Measurements from ENCODE around the gene TBC1D5. TPM values are rescaled to one million over a fixed set of nuclear protein-coding genes. Genes with fewer than 3 reads are reported as not detected.
"Not testable (repeated sequence)": the region's sequence is repeated elsewhere in the genome, so short reads cannot be mapped to it uniquely, and the experiment has no call there.

The TBC1D5 gene
- total and polyA plus RNA-seq, 7 donors = 7.2 to 82.3 (median 43.7) TPM

DNA sequence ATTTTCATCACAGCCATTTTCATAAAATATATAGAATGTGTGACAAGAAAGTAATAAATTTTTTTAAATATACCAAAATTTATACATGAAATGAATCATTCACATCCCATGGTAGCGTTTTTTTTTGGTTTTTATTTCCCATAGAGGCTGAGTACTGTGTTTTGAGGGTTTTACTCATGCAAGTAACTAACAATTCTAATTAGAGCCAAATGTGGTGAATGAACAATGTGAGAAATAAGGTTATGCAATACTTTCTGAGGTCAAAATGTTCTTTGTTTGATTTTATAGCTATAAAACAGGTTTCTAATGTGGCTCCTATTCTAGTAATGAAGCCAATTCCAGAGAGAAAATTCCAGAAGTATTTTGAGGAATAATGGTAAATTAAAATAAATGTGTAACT is 386.8 kb downstream of the TBC1D5 start:
- Histone ChIP-seq H3K9me3 (no peaks in the 10 kb centered on the region), H3K27me3 (no peaks in the 10 kb centered on the region), H3K36me3 (no peaks in the 10 kb centered on the region), H3K4me1 (no peaks in the 10 kb centered on the region), H3K4me3 (no peak overlapping the region), H3K27ac (no peak overlapping the region)
- intact Hi-C loops (cut with DNase I) = no loop called here
- WGBS, 2 donors = 87 to 89% methylated on average over 1 of the region's 1 CpG
- TF ChIP-seq, protein P1, sequence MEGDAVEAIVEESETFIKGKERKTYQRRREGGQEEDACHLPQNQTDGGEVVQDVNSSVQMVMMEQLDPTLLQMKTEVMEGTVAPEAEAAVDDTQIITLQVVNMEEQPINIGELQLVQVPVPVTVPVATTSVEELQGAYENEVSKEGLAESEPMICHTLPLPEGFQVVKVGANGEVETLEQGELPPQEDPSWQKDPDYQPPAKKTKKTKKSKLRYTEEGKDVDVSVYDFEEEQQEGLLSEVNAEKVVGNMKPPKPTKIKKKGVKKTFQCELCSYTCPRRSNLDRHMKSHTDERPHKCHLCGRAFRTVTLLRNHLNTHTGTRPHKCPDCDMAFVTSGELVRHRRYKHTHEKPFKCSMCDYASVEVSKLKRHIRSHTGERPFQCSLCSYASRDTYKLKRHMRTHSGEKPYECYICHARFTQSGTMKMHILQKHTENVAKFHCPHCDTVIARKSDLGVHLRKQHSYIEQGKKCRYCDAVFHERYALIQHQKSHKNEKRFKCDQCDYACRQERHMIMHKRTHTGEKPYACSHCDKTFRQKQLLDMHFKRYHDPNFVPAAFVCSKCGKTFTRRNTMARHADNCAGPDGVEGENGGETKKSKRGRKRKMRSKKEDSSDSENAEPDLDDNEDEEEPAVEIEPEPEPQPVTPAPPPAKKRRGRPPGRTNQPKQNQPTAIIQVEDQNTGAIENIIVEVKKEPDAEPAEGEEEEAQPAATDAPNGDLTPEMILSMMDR (IDR thresholded peaks at IDR 0.05) = no peak
- no peak for TF ChIP-seq POLR2AphosphoS5 (IDR thresholded peaks at IDR 0.05)
- TF ChIP-seq EP300 (IDR thresholded peaks at IDR 0.05) = no peak
- TF ChIP-seq POLR2A (IDR thresholded peaks at IDR 0.05) = no peak
- DNase-seq = no peak

GRCh38 chr3:17354341-17354740 is 388.1 kb downstream of the TBC1D5 start:
- no peak for TF ChIP-seq POLR2AphosphoS5 (IDR thresholded peaks at IDR 0.05)
- TF ChIP-seq, protein P1 (IDR thresholded peaks at IDR 0.05) = no peak
- TF ChIP-seq EP300 (IDR thresholded peaks at IDR 0.05) = no peak
- TF ChIP-seq POLR2A (IDR thresholded peaks at IDR 0.05) = no peak
- Histone ChIP-seq H3K4me3 (no peak overlapping the region), H3K9me3 (no peaks in the 10 kb centered on the region), H3K36me3 (no peaks in the 10 kb centered on the region), H3K4me1 (no peaks in the 10 kb centered on the region), H3K27ac (no peak overlapping the region), H3K27me3 (no peaks in the 10 kb centered on the region)
- intact Hi-C loops (cut with DNase I) = no loop called here
- no peak for DNase-seq
- 79 to 80% methylated on average over 3 of the region's 3 CpGs for WGBS, 2 donors

GRCh38 chr3:17352620-17353019 is 389.8 kb downstream of the TBC1D5 start:
- no peaks in the 10 kb centered on the region for H3K27me3 ChIP-seq
- no peaks in the 10 kb centered on the region for H3K36me3 ChIP-seq
- no peak overlapping the region for H3K27ac ChIP-seq
- intact Hi-C loops (cut with DNase I) = no loop called here
- 96 to 97% methylated on average over 3 of the region's 3 CpGs for WGBS, 2 donors
- H3K4me3 ChIP-seq = no peak overlapping the region
- no peak for TF ChIP-seq POLR2A (IDR thresholded peaks at IDR 0.05)
- TF ChIP-seq, protein P1 (IDR thresholded peaks at IDR 0.05) = no peak
- TF ChIP-seq POLR2AphosphoS5 (IDR thresholded peaks at IDR 0.05) = no peak
- no peak for TF ChIP-seq EP300 (IDR thresholded peaks at IDR 0.05)
- no peaks in the 10 kb centered on the region for H3K9me3 ChIP-seq
- DNase-seq = no peak
- H3K4me1 ChIP-seq = no peaks in the 10 kb centered on the region

- DNase-seq; intact Hi-C loops (cut with DNase I); H3K27ac ChIP-seq; H3K4me3 ChIP-seq; H3K9me3 ChIP-seq; H3K4me1 ChIP-seq; H3K27me3 ChIP-seq; H3K36me3 ChIP-seq: not testable (repeated sequence)
- 97 to 99% methylated on average over 4 of the region's 4 CpGs for WGBS, 2 donors
These were observed 391.2 kb downstream of the TBC1D5 start for GRCh38 chr3:17351193-17351592.

GRCh38 chr3:17349093-17349492 is 393.3 kb downstream of the TBC1D5 start:
- H3K27ac ChIP-seq = no peak overlapping the region
- H3K9me3 ChIP-seq = no peaks in the 10 kb centered on the region
- no peaks in the 10 kb centered on the region for H3K36me3 ChIP-seq
- no peaks in the 10 kb centered on the region for H3K4me1 ChIP-seq
- H3K27me3 ChIP-seq = no peaks in the 10 kb centered on the region
- WGBS, 2 donors = 93 to 96% methylated on average over 1 of the region's 1 CpG
- intact Hi-C loops (cut with DNase I) = no loop called here
- no peak for DNase-seq
- TF ChIP-seq EP300 (IDR thresholded peaks at IDR 0.05) = no peak
- TF ChIP-seq POLR2AphosphoS5 (IDR thresholded peaks at IDR 0.05) = no peak
- no peak for TF ChIP-seq POLR2A (IDR thresholded peaks at IDR 0.05)
- TF ChIP-seq, protein P1 (IDR thresholded peaks at IDR 0.05) = no peak
- H3K4me3 ChIP-seq = no peak overlapping the region

Measured in sigmoid colon (tissue), 7 donors.